Mesothelial cell of epicardium (in vitro differentiated cells): ENCODE results near the gene TMEM158. TPM values are rescaled to one million over a fixed set of nuclear protein-coding genes. Genes with fewer than 3 reads are reported as not detected.
A peak's percentile ranks its signal among the peaks of the same experiment; 100 is the strongest.

Experiments
- DNase-seq, 2 experiments: peaks; one replicate each; pipeline ENCODE4 v3.0.0; 2021; ENCODE audit warnings: low spot score in 2 of 2; ENCODE audit not compliant: unreplicated experiment in 2 of 2
- H3K27ac Mint-ChIP-seq: 2 replicates; pipeline ENCODE4 v1.8.0; 2021; ENCODE audit warnings: mixed read lengths
- H3K27me3 Mint-ChIP-seq: 2 replicates; pipeline ENCODE4 v1.8.0; 2021; ENCODE audit warnings: low read depth, mixed read lengths
- H3K36me3 Mint-ChIP-seq: 2 replicates; pipeline ENCODE4 v1.8.0; 2021; ENCODE audit warnings: mixed read lengths
- H3K4me1 Mint-ChIP-seq: 2 replicates; pipeline ENCODE4 v1.8.0; 2021; ENCODE audit warnings: mixed read lengths
- H3K4me3 Mint-ChIP-seq: 2 replicates; pipeline ENCODE4 v1.8.0; 2021; ENCODE audit warnings: mild to moderate bottlenecking, moderate library complexity, mixed read lengths
- H3K9me3 Mint-ChIP-seq: 2 replicates; pipeline ENCODE4 v1.8.0; 2021; ENCODE audit warnings: mixed read lengths
- CTCF ChIP-seq: fragments of 200-600 bp; sonication (generic); IDR thresholded peaks from one replicate; pipeline ENCODE4 v1.5.0; 2021; ENCODE audit warnings: antibody characterized with exemption; ENCODE audit not compliant: unreplicated experiment
- total RNA-seq: library from RNA; stranded (reverse); gene quantifications from 3 replicates; pipeline ENCODE4 v1.2.1, GENCODE V29; 2021

Gene TMEM158
- total RNA-seq, 1 donor from 2014 or later = 3.6 TPM

DNA sequence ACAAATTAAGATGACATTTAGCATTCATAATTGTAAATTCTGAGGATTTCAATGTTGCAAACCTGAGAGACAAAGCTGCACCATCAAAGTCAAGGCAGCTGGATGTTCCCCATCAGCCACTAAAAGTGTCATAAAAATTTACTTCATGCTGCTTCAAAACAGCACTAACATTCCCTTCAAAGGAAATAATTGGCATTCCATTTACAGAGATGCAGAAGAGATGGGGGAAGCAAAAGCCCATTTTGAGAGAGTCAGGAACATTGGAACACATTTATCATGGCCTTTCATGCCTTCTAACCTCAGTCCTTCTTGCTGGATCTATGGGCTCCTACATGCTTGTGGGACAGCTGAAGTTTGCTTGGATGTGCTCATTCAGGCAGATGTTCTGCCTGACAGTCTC lies 6.4 kb upstream of the TMEM158 start:
- peaks cover 12% of the 10 kb centered on the region for H3K4me1 Mint-ChIP-seq
- peaks cover 40% of the 10 kb centered on the region for H3K27me3 Mint-ChIP-seq
- no peak for DNase-seq
- no peak overlapping the region for H3K27ac Mint-ChIP-seq
- H3K4me3 Mint-ChIP-seq = no peak overlapping the region
- peaks cover 12% of the 10 kb centered on the region for H3K9me3 Mint-ChIP-seq
- H3K36me3 Mint-ChIP-seq = no peaks in the 10 kb centered on the region
- no peak for TF ChIP-seq CTCF

- Mint-ChIP-seq H3K36me3 (no peaks in the 10 kb centered on the region), H3K4me1 (peaks cover 26% of the 10 kb centered on the region), H3K27me3 (peaks cover 69% of the 10 kb centered on the region), H3K4me3 (no peak overlapping the region), H3K27ac (no peak overlapping the region), H3K9me3 (no peaks in the 10 kb centered on the region)
- no peak for TF ChIP-seq CTCF
- DNase-seq = no peak
These were observed 1.9 kb upstream of the TMEM158 start for GRCh38 chr3:45227946-45228345.

DNA sequence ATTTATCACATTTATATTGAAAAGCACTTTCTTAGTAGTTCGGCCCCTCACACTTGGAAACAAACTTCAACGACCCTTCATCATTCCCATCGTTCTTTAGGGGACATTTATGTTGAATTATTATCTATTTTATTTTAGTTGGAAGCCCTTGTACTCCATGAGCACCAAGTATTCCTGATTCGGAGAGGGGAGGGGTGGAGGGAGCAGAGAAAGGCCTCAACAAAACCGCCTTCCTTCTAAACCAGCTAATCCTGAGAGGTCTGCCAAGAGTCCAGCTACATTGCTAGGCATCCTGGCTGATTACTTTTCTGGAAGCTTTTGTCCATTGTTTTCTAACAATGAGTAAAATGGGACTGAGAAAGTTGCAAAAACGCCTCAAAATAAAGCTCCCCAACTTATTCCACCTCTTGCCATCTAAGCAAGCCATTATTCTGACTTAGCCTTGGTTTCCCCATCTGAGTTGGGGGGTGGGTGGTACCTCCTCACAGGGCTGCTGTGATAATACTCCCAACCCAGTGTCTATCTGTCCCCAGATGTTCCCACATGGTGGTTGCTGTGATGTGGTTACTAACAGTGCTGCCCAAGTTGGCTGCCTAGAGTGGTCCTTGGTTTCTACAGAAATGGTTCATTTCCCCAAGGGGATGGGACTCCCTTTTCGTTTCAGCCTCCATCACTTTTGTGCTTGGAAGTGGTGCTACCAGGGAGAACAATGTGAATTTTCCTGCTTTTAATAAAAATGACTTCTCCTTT lies 1.2 kb upstream of the TMEM158 start:
- no peak for TF ChIP-seq CTCF
- Mint-ChIP-seq H3K36me3 (no peaks in the 10 kb centered on the region), H3K4me3 (peak overlapping the region; percentile 71), H3K4me1 (peaks cover 20% of the 10 kb centered on the region), H3K27me3 (peaks cover 76% of the 10 kb centered on the region), H3K27ac (no peak overlapping the region), H3K9me3 (no peaks in the 10 kb centered on the region)
- no peak for DNase-seq

GRCh38 chr3:45225465-45226205 lies 452 bp downstream of the TMEM158 start:
- peaks cover 20% of the 10 kb centered on the region for H3K4me1 Mint-ChIP-seq
- H3K36me3 Mint-ChIP-seq = no peaks in the 10 kb centered on the region
- peaks cover 78% of the 10 kb centered on the region for H3K27me3 Mint-ChIP-seq
- TF ChIP-seq CTCF = no peak
- no peak overlapping the region for H3K27ac Mint-ChIP-seq
- H3K9me3 Mint-ChIP-seq = no peaks in the 10 kb centered on the region
- H3K4me3 Mint-ChIP-seq = peak overlapping the region; percentile 61
- DNase-seq = peak in 1 of 2 experiments; percentile 54

- no peak for TF ChIP-seq CTCF
- peak overlapping the region; percentile 64 for H3K27ac Mint-ChIP-seq
- peak overlapping the region; percentile 85 for H3K4me3 Mint-ChIP-seq
- peaks cover 20% of the 10 kb centered on the region for H3K4me1 Mint-ChIP-seq
- peaks cover 77% of the 10 kb centered on the region for H3K27me3 Mint-ChIP-seq
- H3K9me3 Mint-ChIP-seq = no peaks in the 10 kb centered on the region
- no peaks in the 10 kb centered on the region for H3K36me3 Mint-ChIP-seq
- DNase-seq = peak in 1 of 2 experiments; percentile 61
These were observed 1.1 kb downstream of the TMEM158 start for GRCh38 chr3:45224824-45225464.
